H1 (cell line): ENCODE data around the gene MORN4. TPM values are rescaled to one million over a fixed set of nuclear protein-coding genes. Genes with fewer than 3 reads are reported as not detected.

Experiments used
- CHD2 ChIP-seq: IDR thresholded peaks from 2 replicates; pipeline ENCODE4 v1.6.1; 2012; ENCODE audit warnings: low read length, improper control_type of control experiment
- CTBP2 ChIP-seq: IDR thresholded peaks from 2 replicates; pipeline ENCODE4 v1.7.0; 2011; ENCODE audit warnings: borderline replicate concordance, mild to moderate bottlenecking, moderate library complexity, mixed read lengths, low read length; ENCODE audit not compliant: insufficient read depth, insufficient read length
- JUND ChIP-seq: IDR thresholded peaks from 2 replicates; pipeline ENCODE4 v1.6.1; 2011; ENCODE audit warnings: mild to moderate bottlenecking, improper control_type of control experiment, low read length
- POLR2A ChIP-seq, 2 experiments: IDR thresholded peaks; 1 replicate in 1 of 2; 2 replicates in 1 of 2; pipeline ENCODE4 v1.6.1; 2011; ENCODE audit warnings: low read depth in 2 of 2, low read length in 2 of 2, mild to moderate bottlenecking in 2 of 2; ENCODE audit errors: control extremely low read depth in 1 of 2
- POU5F1 ChIP-seq: IDR thresholded peaks from 2 replicates; pipeline ENCODE4 v1.6.1; 2011; ENCODE audit warnings: low read depth, mild to moderate bottlenecking, low read length, moderate library complexity
- RBBP5 ChIP-seq: IDR thresholded peaks from 2 replicates; pipeline ENCODE4 v1.7.1; 2012; ENCODE audit warnings: low read depth, mild to moderate bottlenecking, inconsistent platforms, low read length, moderate library complexity, borderline replicate concordance
- SUZ12 ChIP-seq: fragments of 200-600 bp; sonication (generic); IDR thresholded peaks from 2 replicates; pipeline ENCODE4 v1.6.1; 2012; ENCODE audit warnings: mild to moderate bottlenecking, inconsistent platforms, low read length, moderate library complexity, mixed read lengths
- polyA plus RNA-seq, 7 experiments: library from polyadenylated mRNA; depleted of rRNA in 3 of 7; stranded (reverse) in 5 of 7; unstranded in 2 of 7; fragments of >200 nt in 5 of 7; fragments of 200-250 nt in 2 of 7; gene quantifications; 1 replicate in 5 of 7; 2 replicates in 1 of 7; 4 replicates in 1 of 7; pipeline versions ENCODE4 v1.2.1 to v1.2.3, GENCODE V29; 2011 to 2013; ENCODE audit warnings: missing spikeins in 2 of 7, mixed read lengths in 2 of 7
- total RNA-seq: library from RNA; stranded (reverse); fragmentation: NEBNext Ultra II Directional; extraction: Animal tissue kit (Norgen Biotek cat#: 25700); gene quantifications from 2 replicates; pipeline ENCODE4 v1.2.1, GENCODE V29; 2021
- TF ChIP-seq, protein P1 (sequence below): fragments of 300-600 bp; sonication (generic); IDR thresholded peaks from 2 replicates; pipeline ENCODE4 v1.7.1; 2012; ENCODE audit warnings: low read length, moderate library complexity, mild to moderate bottlenecking, inconsistent platforms; ENCODE audit not compliant: insufficient replicate concordance

Gene MORN4
- total and polyA plus RNA-seq, 2 of the 8 experiments (the other 6 are each of a cell fraction or from before 2014, with no cell fraction given): 13.6 to 22.0 TPM

DNA sequence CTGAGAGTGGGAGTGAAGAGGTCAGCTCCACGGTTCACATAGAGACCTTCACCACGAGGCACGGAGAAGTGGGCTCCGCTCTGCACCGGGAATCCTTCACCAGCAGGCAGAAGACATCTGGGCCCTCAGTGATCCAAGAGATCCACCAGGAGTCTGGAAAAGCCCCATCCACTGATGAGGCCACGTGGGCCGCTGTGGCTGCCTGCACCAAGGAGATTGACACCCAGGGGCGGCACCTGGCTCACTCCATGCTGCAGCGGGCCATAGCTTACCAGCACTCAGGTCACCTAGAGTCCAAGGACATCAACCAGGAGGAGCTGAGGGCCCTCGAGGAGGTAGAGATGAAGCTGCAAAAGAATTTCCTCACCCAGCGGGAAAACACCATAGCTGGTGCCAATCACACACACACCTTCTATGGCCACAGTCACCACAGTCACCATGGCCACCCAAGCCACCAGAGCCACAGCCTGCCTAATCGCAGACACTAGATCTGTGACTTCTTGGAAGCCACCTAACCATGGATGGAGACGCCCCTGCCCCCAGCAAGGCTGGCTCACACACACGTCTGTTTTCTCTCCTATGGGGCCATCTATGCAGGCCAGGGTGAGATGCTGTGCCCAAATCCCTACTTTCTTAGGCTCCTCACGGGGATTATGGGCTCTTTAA, 43.1 kb downstream of the MORN4 start (continued):
- TF ChIP-seq, protein P1, sequence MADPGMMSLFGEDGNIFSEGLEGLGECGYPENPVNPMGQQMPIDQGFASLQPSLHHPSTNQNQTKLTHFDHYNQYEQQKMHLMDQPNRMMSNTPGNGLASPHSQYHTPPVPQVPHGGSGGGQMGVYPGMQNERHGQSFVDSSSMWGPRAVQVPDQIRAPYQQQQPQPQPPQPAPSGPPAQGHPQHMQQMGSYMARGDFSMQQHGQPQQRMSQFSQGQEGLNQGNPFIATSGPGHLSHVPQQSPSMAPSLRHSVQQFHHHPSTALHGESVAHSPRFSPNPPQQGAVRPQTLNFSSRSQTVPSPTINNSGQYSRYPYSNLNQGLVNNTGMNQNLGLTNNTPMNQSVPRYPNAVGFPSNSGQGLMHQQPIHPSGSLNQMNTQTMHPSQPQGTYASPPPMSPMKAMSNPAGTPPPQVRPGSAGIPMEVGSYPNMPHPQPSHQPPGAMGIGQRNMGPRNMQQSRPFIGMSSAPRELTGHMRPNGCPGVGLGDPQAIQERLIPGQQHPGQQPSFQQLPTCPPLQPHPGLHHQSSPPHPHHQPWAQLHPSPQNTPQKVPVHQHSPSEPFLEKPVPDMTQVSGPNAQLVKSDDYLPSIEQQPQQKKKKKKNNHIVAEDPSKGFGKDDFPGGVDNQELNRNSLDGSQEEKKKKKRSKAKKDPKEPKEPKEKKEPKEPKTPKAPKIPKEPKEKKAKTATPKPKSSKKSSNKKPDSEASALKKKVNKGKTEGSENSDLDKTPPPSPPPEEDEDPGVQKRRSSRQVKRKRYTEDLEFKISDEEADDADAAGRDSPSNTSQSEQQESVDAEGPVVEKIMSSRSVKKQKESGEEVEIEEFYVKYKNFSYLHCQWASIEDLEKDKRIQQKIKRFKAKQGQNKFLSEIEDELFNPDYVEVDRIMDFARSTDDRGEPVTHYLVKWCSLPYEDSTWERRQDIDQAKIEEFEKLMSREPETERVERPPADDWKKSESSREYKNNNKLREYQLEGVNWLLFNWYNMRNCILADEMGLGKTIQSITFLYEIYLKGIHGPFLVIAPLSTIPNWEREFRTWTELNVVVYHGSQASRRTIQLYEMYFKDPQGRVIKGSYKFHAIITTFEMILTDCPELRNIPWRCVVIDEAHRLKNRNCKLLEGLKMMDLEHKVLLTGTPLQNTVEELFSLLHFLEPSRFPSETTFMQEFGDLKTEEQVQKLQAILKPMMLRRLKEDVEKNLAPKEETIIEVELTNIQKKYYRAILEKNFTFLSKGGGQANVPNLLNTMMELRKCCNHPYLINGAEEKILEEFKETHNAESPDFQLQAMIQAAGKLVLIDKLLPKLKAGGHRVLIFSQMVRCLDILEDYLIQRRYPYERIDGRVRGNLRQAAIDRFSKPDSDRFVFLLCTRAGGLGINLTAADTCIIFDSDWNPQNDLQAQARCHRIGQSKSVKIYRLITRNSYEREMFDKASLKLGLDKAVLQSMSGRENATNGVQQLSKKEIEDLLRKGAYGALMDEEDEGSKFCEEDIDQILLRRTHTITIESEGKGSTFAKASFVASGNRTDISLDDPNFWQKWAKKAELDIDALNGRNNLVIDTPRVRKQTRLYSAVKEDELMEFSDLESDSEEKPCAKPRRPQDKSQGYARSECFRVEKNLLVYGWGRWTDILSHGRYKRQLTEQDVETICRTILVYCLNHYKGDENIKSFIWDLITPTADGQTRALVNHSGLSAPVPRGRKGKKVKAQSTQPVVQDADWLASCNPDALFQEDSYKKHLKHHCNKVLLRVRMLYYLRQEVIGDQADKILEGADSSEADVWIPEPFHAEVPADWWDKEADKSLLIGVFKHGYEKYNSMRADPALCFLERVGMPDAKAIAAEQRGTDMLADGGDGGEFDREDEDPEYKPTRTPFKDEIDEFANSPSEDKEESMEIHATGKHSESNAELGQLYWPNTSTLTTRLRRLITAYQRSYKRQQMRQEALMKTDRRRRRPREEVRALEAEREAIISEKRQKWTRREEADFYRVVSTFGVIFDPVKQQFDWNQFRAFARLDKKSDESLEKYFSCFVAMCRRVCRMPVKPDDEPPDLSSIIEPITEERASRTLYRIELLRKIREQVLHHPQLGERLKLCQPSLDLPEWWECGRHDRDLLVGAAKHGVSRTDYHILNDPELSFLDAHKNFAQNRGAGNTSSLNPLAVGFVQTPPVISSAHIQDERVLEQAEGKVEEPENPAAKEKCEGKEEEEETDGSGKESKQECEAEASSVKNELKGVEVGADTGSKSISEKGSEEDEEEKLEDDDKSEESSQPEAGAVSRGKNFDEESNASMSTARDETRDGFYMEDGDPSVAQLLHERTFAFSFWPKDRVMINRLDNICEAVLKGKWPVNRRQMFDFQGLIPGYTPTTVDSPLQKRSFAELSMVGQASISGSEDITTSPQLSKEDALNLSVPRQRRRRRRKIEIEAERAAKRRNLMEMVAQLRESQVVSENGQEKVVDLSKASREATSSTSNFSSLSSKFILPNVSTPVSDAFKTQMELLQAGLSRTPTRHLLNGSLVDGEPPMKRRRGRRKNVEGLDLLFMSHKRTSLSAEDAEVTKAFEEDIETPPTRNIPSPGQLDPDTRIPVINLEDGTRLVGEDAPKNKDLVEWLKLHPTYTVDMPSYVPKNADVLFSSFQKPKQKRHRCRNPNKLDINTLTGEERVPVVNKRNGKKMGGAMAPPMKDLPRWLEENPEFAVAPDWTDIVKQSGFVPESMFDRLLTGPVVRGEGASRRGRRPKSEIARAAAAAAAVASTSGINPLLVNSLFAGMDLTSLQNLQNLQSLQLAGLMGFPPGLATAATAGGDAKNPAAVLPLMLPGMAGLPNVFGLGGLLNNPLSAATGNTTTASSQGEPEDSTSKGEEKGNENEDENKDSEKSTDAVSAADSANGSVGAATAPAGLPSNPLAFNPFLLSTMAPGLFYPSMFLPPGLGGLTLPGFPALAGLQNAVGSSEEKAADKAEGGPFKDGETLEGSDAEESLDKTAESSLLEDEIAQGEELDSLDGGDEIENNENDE: no peak
- no peak for TF ChIP-seq SUZ12
- no peak for TF ChIP-seq RBBP5
- TF ChIP-seq CHD2: no peak
- no peak for TF ChIP-seq JUND
- no peak for TF ChIP-seq POU5F1
- TF ChIP-seq POLR2A (IDR thresholded peaks at IDR 0.05; ENCODE audit: control extremely low read depth in 1 of 2, low read depth in 2 of 2, low read length in 2 of 2): no peak
- TF ChIP-seq CTBP2: no peak
